Activated CD4-positive, alpha-beta T cell treated with anti-CD3 and anti-CD28 coated beads for 48 hours (primary cell): ENCODE results near the gene DGCR6L.
"Not testable (repeated sequence)": the region's sequence is repeated elsewhere in the genome, so short reads cannot be mapped to it uniquely, and the experiment has no call there.

Source experiments
- DNase-seq: peaks from one replicate; pipeline ENCODE4 v3.0.0-alpha.2; 2020

DGCR6L gene

DNA sequence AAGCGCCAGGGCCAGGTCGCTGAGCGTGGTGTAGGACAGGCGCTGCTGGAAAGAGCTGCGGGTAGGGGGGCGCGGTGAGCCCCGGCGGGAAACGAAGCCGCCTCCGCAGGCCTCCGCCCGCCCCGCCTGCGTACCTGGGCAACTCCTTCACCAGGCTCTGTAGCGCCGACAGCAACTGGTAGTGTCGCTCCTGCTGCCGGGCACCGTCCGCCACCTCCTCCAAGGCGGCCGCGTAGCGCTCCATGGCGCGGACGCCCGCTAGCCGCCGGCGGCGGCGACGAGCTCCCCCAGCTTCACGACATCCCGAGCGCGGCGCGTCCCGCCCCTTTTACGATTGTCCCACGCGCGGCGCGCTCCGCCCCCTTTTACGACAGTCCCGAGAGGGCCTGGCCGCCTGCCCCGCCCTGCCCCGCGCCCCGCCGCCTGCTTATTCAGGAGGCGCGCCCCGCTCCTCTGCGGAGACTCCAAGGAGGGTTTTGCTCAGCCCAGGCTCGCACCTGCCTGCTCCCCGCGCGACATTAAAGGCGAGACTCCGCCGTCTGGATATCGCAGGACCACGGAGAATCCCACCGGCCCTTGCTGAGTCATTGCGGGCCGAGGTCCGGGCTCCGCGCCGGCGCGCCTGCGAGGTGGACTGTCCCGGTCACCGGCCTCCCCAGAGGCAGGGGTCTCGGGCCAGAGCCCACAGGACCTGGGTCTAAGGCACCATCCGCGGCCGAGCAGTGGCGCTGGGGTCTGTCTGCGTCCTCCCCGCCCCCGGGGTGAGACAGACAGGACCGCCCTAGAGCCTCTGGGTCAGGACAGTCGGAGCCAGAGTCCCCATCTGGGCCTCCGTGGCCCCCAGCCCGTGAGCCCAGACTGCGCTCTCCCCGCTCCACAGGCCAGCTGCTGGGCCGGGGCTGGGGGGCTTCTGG, at the start of gene DGCR6L:
DGCR6L (minus strand) TSS at position 316 of the 914 bp plus-strand sequence; CDS start at position 244, 72 bp downstream.
- peak; percentile 99 for DNase-seq

DNA sequence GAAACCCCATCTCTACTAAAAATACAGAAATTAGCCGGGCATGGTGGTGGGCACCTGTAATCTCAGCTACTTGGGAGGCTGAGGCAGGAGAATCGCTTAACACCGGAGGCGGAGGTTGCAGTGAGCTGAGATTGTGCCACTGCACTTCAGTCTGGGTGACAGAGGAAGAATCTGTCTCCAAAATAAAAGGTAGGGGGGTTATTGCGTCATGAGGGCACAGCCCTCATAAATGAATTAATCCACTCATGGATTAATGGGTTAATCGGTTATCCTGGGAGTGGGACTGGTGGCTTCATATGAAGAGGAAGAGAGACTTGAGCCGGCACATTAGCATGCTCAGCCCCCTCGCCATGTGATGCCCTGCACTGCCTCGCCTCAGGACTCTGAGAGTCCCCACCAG, 49.0 kb upstream of the DGCR6L start:
- not testable (repeated sequence) for DNase-seq

DNA sequence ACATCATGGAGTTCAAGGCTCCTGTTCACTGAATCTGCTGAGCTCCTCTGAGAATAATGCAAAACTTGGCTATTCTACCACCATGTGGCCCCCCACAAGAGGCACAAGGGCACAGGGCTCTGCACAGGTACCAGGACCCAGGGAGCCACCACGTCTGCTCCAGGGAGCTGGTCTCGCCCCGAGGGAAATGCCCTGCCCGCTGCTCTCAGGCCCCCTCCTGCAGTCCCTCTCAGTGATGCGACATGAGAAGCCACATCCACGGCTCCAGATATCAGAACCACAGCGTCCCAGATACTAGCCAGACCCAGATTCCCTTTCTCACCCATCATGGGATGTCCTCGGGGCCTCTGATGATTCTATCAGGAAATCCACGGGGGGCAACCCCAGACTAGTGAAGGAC, 47.0 kb upstream of the DGCR6L start:
- DNase-seq = not testable (repeated sequence)

DNA sequence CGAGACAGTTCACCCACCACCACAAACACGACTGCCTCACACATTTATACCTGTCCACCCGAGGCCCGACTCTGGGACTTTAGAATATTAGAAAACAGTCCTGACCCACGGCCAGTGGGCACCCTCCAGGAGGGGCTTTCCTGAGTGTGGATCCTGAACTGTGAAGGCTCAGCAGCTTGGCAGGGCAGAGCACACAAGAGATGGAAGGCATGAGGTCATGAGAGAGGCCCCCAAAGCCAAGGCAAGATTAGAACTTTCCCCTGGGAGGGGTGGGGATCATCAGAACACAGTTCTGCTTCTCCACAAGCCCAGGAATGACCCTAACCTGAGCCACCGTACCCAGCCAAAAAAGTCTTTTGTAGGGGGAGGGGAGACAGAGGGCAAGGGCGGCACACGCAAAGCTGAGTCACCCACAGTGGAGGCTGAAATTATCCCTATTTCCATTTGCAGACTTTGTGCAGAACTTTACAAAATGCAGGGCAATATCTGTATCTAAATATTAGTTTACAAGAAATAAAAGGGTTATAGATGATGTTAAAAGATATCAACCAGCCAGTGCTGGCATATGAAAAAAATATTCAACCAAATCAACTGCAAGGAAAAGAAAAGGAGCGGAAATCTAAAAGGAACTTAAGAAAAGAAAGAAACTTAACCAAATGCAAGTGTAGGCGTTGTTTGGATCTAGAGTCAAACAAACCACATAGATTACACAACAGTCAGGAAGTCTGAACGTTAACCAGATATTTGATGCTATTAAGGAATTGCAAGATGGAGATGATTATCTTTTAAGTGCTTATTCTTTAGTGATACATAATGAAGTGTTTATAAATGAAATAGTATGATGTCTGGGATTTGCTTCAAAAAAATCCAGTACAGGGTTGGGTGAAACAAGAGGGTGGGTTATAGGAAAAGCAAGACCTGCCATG, 44.7 kb upstream of the DGCR6L start:
- not testable (repeated sequence) for DNase-seq

DNA sequence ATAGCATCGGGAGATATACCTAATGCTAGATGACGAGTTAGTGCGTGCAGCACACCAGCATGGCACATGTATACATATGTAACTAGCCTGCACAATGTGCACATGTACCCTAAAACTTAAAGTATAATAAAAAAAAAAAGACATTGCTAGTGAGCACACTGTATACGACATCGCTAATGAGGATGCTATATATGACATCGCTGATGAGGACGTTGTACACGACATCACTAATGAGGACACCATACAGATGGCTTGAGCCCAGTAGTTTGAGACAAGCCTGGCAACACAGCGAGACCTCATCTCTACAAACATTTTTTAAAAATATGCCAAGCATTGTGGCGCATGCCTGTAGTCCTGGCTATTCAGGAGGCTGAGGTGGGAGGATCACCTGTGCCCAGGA, 42.5 kb upstream of the DGCR6L start:
- not testable (repeated sequence) for DNase-seq

DNA sequence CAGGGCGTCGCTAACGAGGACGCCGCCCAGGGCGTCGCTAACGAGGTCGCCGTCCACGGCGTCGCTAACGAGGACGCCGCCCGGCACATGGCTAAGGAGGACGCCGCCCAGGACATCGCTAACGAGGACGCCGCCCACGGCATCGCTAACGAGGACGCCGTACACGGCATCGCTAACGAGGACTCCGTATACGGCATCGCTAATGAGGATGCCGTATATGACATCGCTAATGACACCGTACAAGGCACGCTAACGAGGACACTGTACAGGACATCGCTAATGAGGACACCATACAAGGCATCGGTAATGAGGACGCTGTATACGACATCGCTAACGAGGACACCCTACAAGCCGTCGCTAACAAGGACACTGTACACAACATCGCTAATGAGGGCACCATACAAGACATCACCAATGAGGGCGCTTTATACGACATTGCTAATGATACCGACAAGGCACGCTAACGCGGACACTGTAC, 41.9 kb upstream of the DGCR6L start:
- not testable (repeated sequence) for DNase-seq

DNA sequence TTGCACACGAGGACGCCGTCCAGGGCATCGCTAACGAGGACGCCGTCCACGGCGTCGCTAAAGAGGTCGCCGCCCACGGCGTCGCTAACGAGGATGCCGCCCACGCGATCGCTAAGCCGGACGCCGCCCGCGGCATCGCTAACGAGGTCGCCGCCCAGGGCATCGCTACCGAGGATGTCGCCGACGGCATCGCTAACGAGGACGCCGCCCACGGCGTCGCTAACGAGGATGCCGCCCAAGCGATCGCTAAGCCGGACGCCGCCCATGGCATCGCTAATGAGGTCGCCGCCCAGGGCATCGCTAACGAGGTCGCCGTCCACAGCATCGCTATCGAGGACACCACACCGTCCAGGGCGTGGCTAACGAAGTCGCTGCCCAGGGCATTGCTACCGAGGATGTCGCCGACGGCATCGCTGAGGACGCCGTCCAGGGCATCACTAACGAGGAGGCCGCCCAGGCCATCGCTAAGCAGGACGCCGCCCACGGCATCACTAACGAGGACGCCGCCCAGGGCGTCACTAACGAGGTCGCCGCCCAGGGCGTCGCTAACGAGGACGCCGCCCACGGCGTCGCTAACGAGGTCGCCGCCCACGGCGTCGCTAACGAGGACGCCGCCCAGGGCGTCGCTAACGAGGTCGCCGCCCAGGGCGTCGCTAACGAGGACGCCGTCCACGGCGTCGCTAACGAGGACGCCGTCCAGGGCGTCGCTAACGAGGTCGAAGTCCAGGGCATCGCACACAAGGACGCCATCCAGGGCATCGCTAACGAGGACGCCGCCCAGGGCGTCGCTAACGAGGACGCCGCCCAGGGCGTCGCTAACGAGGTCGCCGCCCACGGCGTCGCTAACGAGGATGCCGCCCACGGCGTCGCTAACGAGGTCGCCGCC, 41.2 kb upstream of the DGCR6L start:
- not testable (repeated sequence) for DNase-seq

DNA sequence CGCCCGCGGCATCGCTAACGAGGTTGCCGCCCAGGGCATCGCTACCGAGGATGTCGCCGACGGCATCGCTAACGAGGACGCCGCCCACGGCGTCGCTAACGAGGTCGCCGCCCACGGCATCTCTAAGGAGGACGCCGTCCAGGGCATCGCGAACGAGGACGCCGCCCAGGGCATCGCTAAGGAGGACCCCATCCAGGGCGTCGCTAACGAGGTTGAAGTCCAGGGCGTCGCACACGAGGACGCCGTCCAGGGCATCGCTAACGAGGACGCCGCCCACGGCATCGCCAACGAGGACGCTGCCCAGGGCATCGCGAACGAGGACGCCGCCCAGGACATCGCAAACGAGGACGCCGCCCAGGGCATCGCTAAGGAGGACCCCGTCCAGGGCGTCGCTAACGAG, 40.4 kb upstream of the DGCR6L start:
- not testable (repeated sequence) for DNase-seq

DNA sequence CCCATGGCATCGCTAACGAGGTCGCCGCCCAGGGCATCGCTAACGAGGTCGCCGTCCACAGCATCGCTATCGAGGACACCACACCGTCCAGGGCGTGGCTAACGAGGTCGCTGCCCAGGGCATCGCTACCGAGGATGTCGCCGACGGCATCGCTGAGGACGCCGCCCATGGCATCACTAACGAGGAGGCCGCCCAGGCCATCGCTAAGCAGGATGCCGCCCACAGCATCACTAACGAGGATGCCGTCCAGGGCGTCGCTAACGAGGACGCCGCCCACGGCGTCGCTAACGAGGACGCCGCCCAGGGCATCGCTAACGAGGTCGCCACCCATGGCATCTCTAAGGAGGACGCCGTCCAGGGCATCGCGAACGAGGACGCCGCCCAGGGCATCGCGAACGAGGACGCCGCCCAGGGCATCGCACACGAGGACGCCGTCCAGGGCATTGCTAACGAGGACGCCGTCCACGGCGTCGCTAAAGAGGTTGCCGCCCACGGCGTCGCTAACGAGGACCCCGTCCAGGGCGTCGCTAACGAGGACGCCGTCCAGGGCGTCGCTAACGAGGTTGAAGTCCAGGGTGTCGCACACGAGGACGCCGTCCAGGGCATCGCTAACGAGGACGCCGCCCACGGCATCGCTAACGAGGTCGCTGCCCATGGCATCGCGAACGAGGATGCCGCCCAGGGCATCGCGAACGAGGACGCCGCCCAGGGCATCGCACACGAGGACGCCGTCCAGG, 38.8 kb upstream of the DGCR6L start:
- not testable (repeated sequence) for DNase-seq

DNA sequence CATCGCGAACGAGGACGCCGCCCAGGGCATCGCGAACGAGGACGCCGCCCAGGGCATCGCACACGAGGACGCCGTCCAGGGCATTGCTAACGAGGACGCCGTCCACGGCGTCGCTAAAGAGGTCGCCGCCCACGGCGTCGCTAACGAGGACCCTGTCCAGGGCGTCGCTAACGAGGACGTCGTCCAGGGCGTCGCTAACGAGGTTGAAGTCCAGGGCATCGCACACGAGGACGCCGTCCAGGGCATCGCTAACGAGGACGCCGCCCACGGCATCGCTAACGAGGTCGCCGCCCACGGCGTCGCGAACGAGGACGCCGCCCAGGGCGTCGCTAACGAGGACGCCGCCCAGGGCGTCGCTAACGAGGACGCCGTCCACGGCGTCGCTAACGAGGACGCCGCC, 38.1 kb upstream of the DGCR6L start:
- not testable (repeated sequence) for DNase-seq

DNA sequence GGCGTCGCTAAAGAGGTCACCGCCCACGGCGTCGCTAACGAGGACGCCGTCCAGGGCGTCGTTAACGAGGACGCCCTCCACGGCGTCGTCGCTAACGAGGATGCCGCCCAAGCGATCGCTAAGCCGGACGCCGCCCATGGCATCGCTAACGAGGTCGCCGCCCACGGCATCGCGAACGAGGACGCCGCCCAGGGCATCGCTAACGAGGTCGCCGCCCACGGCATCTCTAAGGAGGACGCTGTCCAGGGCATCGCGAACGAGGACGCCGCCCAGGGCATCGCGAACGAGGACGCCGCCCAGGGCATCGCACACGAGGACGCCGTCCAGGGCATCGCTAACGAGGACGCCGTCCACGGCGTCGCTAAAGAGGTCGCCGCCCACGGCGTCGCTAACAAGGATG, 37.0 kb upstream of the DGCR6L start:
- not testable (repeated sequence) for DNase-seq

DNA sequence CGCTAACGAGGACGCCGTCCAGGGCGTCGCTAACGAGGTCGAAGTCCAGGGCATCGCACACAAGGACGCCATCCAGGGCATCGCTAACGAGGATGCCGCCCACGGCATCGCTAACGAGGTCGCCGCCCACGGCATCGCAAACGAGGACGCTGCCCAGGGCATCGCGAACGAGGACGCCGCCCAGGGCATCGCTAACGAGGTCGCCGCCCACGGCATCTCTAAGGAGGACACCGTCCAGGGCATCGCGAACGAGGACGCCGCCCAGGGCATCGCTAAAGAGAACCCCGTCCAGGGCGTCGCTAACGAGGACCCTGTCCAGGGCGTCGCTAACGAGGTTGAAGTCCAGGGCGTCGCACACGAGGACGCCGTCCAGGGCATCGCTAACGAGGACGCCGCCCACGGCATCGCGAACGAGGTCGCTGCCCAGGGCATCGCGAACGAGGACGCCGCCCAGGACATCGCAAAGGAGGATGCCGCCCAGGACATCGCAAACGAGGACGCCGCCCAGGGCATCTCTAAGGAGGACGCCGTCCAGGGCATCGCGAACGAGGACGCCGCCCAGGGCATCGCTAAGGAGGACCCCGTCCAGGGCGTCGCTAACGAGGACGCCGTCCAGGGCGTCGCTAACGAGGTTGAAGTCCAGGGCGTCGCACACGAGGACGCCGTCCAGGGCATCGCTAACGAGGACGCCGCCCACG, 36.2 kb upstream of the DGCR6L start:
- not testable (repeated sequence) for DNase-seq

DNA sequence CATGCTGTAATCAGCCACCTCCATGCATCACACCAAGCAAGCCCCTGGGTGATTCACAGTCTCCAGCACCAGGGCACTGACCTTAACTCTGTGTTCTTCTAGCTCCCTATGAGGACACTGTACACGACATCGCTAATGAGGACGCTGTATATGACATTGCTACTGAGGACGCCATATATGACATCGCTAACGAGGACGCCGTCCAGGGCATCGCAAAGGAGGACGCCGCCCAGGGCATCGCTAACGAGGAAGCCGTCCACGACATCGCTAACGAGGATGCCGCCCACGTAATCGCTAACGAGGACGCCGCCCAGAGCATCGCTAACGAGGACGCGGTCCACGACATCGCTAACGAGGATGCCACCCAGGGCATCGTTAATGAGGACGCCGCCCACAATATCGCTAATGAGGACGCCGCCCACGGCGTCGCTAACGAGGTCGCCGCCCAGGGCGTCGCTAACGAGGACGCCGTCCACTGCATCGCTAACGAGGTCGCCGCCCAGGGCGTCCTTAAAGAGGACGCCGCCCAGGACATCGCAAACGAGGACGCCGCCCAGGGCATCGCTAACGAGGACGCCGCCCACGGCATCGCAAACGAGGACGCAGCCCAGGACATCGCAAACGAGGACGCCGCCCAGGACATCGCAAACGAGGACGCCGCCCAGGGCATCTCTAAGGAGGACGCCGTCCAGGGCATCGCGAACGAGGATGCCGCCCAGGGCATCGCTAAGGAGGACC, 34.5 kb upstream of the DGCR6L start:
- no peak for DNase-seq

DNA sequence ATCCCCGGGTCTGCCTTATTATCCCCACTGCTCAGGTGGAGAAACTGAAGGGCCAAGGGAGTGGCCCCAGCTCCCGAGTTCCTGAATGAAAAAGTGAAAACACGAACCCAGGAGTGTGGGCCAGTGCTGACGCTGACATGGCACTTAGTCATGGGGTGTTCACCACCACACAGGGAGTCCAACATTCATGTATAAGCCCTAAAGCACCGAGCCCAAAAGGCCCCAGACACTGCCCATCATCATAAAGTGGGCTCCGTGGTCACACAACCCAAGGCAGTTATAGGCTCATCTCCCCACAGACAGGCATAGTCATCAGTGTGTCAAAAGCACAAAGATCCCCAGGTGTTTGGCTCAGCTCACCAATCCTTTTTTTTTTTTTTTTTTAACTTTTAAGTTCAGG, 32.7 kb upstream of the DGCR6L start:
- DNase-seq = not testable (repeated sequence)

DNA sequence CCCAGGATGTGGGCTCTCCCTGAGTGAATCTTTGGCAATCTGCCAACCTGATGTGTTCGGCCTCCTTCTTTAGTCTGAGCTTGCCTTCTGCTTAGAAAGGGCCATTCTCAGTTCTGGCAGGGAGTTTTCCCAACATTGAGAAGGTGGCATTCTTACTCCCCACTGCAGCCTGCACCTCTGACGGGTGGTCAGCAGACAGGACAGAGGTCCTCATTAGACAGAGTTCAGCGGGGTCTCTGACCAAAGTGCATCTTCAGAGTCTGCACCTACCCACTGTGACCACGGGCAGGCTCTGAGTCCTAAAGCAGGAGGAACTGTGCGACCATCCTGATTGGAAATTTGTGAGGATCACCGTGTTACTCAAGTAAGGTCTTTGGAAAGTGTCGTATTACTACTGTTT, 26.7 kb upstream of the DGCR6L start:
- not testable (repeated sequence) for DNase-seq

DNA sequence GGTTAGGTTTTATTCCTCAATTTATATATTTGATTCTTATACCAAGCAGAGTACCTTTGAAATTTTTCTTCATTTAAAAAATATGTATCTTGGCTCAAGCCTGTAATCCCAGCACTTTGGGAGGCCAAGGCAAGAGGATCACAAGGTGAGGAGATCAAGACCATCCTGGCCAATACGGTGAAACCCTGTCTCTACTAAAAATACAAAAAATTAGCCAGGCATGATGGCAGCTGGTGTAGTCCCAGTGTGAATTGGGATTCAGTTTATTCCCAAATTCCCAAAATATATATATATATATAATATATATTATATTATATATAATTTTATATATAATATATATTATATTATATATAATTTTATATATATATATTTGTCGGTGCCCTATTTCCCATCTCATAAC, 18.4 kb upstream of the DGCR6L start:
- not testable (repeated sequence) for DNase-seq

DNA sequence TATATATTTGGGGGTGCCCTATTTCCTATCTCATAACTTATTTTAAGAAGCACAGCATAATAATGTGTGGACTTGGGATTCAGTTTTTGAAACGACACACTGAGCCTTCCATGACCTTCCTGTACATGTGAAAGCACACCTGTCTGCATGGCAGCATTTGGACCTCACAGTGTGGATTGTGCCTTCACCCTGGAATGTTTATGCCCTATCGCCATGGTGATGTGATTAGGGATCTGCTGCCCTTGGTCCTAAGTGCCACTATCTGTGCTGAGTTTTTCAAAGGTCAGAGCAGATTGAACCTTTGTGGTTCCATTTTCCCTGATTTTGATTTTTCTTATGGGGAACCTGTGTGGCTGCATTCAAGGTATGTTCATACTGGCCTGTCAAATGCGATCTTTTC, 17.9 kb upstream of the DGCR6L start:
- DNase-seq = not testable (repeated sequence)

DNA sequence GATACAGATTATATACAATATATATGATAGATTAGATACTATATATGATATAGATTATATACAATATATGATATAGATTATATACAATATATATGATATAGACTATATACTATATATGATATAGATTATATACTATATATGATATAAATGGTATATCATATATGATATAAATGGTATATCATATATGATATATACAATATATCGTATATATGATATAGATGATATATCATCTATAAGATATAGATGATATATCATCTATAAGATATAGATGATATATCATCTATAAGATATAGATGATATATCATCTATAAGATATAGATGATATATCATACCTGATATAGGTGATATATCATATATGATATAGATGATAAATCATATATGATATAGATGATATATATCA, 16.7 kb upstream of the DGCR6L start:
- DNase-seq = not testable (repeated sequence)

DNA sequence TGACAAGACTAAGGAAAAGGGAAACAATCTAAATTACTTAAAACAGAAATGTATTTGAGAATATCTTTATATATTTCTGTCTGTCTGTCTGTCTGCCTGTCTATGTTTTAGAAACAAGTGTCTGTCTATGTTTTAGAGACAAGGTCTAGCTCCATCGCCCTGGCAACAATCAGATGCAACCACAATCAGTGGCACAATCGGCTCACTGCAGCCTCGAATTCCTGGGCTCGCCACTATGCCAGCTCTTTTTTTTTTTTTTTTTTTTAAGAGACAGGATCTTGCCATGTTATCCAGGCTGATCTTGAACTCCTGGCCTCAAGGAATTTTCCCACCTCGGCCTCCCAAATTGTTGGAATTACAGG, 8.7 kb upstream of the DGCR6L start:
- DNase-seq = peak; percentile 32

DNA sequence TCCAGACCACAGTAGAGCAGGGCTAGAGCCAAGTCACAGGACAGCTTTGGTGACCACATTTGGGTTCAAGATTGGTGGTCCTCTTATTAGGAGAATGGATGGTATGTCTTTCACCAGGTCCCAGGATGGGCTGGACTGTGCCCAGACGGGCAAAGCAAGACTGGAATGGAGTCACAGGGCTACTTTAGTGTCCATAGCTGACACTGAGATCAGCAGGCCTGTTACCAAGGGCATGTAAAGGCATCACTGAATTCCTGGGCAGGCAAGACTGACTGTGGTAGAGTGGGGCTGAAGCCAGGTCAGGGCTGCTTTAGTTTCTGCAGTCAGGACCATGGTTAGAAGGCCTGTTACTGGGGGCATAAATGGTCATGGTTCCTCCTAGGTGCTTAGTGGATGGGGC, 6.1 kb upstream of the DGCR6L start:
- DNase-seq = not testable (repeated sequence)
